Immature natural killer cell (primary cell): ENCODE data around the gene LTBP4. TPM values are rescaled to one million over a fixed set of nuclear protein-coding genes. Genes with fewer than 3 reads are reported as not detected.

Experiments used
- DNase-seq, 3 donors: peaks; one replicate each; pipeline ENCODE4 v3.0.0; 2022; ENCODE audit warnings: mixed read lengths in 1 of 3
- H3K27ac Mint-ChIP-seq, 6 donors: one replicate each; pipeline ENCODE4 v1.8.0; 2020; ENCODE audit warnings: mixed read lengths in 6 of 6, mild to moderate bottlenecking in 5 of 6, inconsistent platforms in 4 of 6, moderate library complexity in 3 of 6
- H3K27me3 Mint-ChIP-seq, 3 donors: one replicate each; pipeline ENCODE4 v1.8.0; 2020 to 2021; ENCODE audit warnings: low read depth in 3 of 3, mild to moderate bottlenecking in 3 of 3, mixed read lengths in 3 of 3, moderate library complexity in 3 of 3, inconsistent platforms in 1 of 3
- H3K36me3 Mint-ChIP-seq, 3 donors: one replicate each; pipeline ENCODE4 v1.8.0; 2020; ENCODE audit warnings: mixed read lengths in 3 of 3, inconsistent platforms in 2 of 3, mild to moderate bottlenecking in 2 of 3
- H3K4me1 Mint-ChIP-seq, 2 donors: one replicate each; pipeline ENCODE4 v1.8.0; 2020; ENCODE audit warnings: inconsistent platforms in 2 of 2, mild to moderate bottlenecking in 2 of 2, mixed read lengths in 2 of 2, moderate library complexity in 1 of 2
- H3K4me3 Mint-ChIP-seq, 5 donors: one replicate each; pipeline ENCODE4 v1.8.0; 2020; ENCODE audit warnings: mild to moderate bottlenecking in 5 of 5, mixed read lengths in 5 of 5, inconsistent platforms in 3 of 5, moderate library complexity in 3 of 5
- H3K9me3 Mint-ChIP-seq, 6 donors: one replicate each; pipeline ENCODE4 v1.8.0; 2020; ENCODE audit warnings: mild to moderate bottlenecking in 6 of 6, mixed read lengths in 6 of 6, inconsistent platforms in 4 of 6, moderate library complexity in 3 of 6
- polyA plus RNA-seq, 3 donors: library from polyadenylated mRNA; unstranded; fragments of 300-500 nt; fragmentation: Illumina TruSeq; gene quantifications; one replicate each; pipeline ENCODE4 v1.2.3, GENCODE V29; 2021

Gene LTBP4
- polyA plus RNA-seq, 3 donors from 2014 or later = 8.9 to 21.5 (median 18.8) TPM

- Mint-ChIP-seq H3K36me3 (no peaks in the 10 kb centered on the region), H3K27ac (peak overlapping the region; percentile 84 to 97 (median 90)), H3K9me3 (no peaks in the 10 kb centered on the region), H3K4me3 (peak overlapping the region; percentile 83 to 91 (median 89)), H3K4me1 (peaks cover 68 to 70% of the 10 kb centered on the region in 2 donors), H3K27me3 (peaks cover 16 to 29% (median 27%) of the 10 kb centered on the region in 3 donors)
- peak; percentile 80 to 83 (median 81) for DNase-seq
Measured at GRCh38 chr19:40605216-40605971, 4.2 kb downstream of the LTBP4 start.

GRCh38 chr19:40607311-40608239 is 6.4 kb downstream of the LTBP4 start:
- peaks cover 70 to 72% of the 10 kb centered on the region in 2 donors for H3K4me1 Mint-ChIP-seq
- peak overlapping the region in 4 of 6 donors; percentile 29 to 66 (median 57) for H3K27ac Mint-ChIP-seq
- H3K36me3 Mint-ChIP-seq = no peaks in the 10 kb centered on the region
- H3K4me3 Mint-ChIP-seq = peak overlapping the region; percentile 7 to 87 (median 52)
- peaks cover 7 to 19% (median 17%) of the 10 kb centered on the region in 3 donors for H3K27me3 Mint-ChIP-seq
- no peaks in the 10 kb centered on the region for H3K9me3 Mint-ChIP-seq
- DNase-seq = no peak

- no peak for DNase-seq
- H3K9me3 Mint-ChIP-seq = no peaks in the 10 kb centered on the region
- H3K27ac Mint-ChIP-seq = peak overlapping the region in 2 of 6 donors; percentile 13 to 54
- no peaks in the 10 kb centered on the region for H3K36me3 Mint-ChIP-seq
- peaks cover 7 to 19% (median 17%) of the 10 kb centered on the region in 3 donors for H3K27me3 Mint-ChIP-seq
- H3K4me1 Mint-ChIP-seq = peaks cover 70% of the 10 kb centered on the region in 2 donors
- H3K4me3 Mint-ChIP-seq = peak overlapping the region in 3 of 5 donors; percentile 7 to 79 (median 12)
Measured at GRCh38 chr19:40608240-40608621, 7.1 kb downstream of the LTBP4 start.

- Mint-ChIP-seq H3K9me3 (no peaks in the 10 kb centered on the region), H3K36me3 (no peaks in the 10 kb centered on the region), H3K4me1 (peaks cover 71 to 72% of the 10 kb centered on the region in 2 donors), H3K4me3 (peak overlapping the region; percentile 79 to 93 (median 90)), H3K27me3 (peaks cover 5 to 20% (median 19%) of the 10 kb centered on the region in 3 donors), H3K27ac (peak overlapping the region; percentile 75 to 98 (median 91))
- DNase-seq = no peak
Measured at GRCh38 chr19:40608957-40609356, 7.8 kb downstream of the LTBP4 start.

- Mint-ChIP-seq H3K36me3 (no peaks in the 10 kb centered on the region), H3K27ac (peak overlapping the region; percentile 89 to 98 (median 94)), H3K4me3 (peak overlapping the region; percentile 79 to 93 (median 90)), H3K27me3 (peaks cover 3 to 18% (median 17%) of the 10 kb centered on the region in 3 donors), H3K9me3 (no peaks in the 10 kb centered on the region), H3K4me1 (peaks cover 70 to 71% of the 10 kb centered on the region in 2 donors)
- peak; percentile 74 to 87 (median 78) for DNase-seq
Measured at GRCh38 chr19:40609561-40610395, 8.6 kb downstream of the LTBP4 start.

- Mint-ChIP-seq H3K27me3 (peaks cover 0 to 17% (median 14%) of the 10 kb centered on the region in 3 donors), H3K9me3 (no peaks in the 10 kb centered on the region), H3K4me3 (peak overlapping the region; percentile 79 to 93 (median 90)), H3K27ac (peak overlapping the region; percentile 89 to 98 (median 94)), H3K36me3 (no peaks in the 10 kb centered on the region), H3K4me1 (peaks cover 68 to 71% of the 10 kb centered on the region in 2 donors)
- DNase-seq = peak; percentile 69 to 83 (median 72)
Measured at GRCh38 chr19:40610396-40611064, 9.4 kb downstream of the LTBP4 start.

- Mint-ChIP-seq H3K9me3 (no peaks in the 10 kb centered on the region), H3K4me1 (peaks cover 64 to 70% of the 10 kb centered on the region in 2 donors), H3K36me3 (no peaks in the 10 kb centered on the region), H3K27ac (peak overlapping the region; percentile 89 to 98 (median 94)), H3K27me3 (peaks cover 0 to 14% (median 14%) of the 10 kb centered on the region in 3 donors), H3K4me3 (peak overlapping the region; percentile 79 to 93 (median 90))
- DNase-seq = peak in 1 of 3 donors; percentile 48
Measured at GRCh38 chr19:40611096-40611495, 9.9 kb downstream of the LTBP4 start.

GRCh38 chr19:40611900-40612698 is 10.9 kb downstream of the LTBP4 start:
- Mint-ChIP-seq H3K4me3 (peak overlapping the region; percentile 92 to 96 (median 93)), H3K27me3 (peaks cover 0 to 14% (median 11%) of the 10 kb centered on the region in 3 donors), H3K36me3 (no peaks in the 10 kb centered on the region), H3K4me1 (peaks cover 57 to 62% of the 10 kb centered on the region in 2 donors), H3K9me3 (no peaks in the 10 kb centered on the region), H3K27ac (peak overlapping the region; percentile 89 to 98 (median 92))
- no peak for DNase-seq

GRCh38 chr19:40612831-40613689 is 11.9 kb downstream of the LTBP4 start:
- H3K4me3 Mint-ChIP-seq = peak overlapping the region; percentile 92 to 96 (median 93)
- DNase-seq = peak; percentile 62 to 67 (median 63)
- H3K27ac Mint-ChIP-seq = peak overlapping the region; percentile 89 to 98 (median 92)
- H3K27me3 Mint-ChIP-seq = peaks cover 0 to 11% (median 11%) of the 10 kb centered on the region in 3 donors
- peaks cover 0 to 3% (median 0%) of the 10 kb centered on the region in 3 donors for H3K36me3 Mint-ChIP-seq
- H3K4me1 Mint-ChIP-seq = peaks cover 54 to 62% of the 10 kb centered on the region in 2 donors
- H3K9me3 Mint-ChIP-seq = no peaks in the 10 kb centered on the region

- DNase-seq = peak; percentile 81 to 84 (median 83)
- peak overlapping the region; percentile 86 to 98 (median 90) for H3K27ac Mint-ChIP-seq
- H3K27me3 Mint-ChIP-seq = peaks cover 0 to 9% (median 7%) of the 10 kb centered on the region in 3 donors
- peak overlapping the region; percentile 92 to 96 (median 93) for H3K4me3 Mint-ChIP-seq
- H3K9me3 Mint-ChIP-seq = no peaks in the 10 kb centered on the region
- H3K36me3 Mint-ChIP-seq = peaks cover 0 to 6% (median 3%) of the 10 kb centered on the region in 3 donors
- H3K4me1 Mint-ChIP-seq = peaks cover 51 to 57% of the 10 kb centered on the region in 2 donors
Measured at GRCh38 chr19:40613690-40614621, 12.8 kb downstream of the LTBP4 start.
